GM19468 (cell line): Measurements from ENCODE around the gene ABO.
"Not testable (repeated sequence)": the region's sequence is repeated elsewhere in the genome, so short reads cannot be mapped to it uniquely, and the experiment has no call there.

Experiments
- ATAC-seq: cut with Tn5 transposase; IDR thresholded peaks from one replicate; pipeline ENCODE4 v1.9.1; 2021; ENCODE audit warnings: mild to moderate bottlenecking, moderate library complexity, moderate number of reproducible peaks; ENCODE audit not compliant: unreplicated experiment; ENCODE audit errors: extremely low read depth

The ABO gene

GRCh38 chr9:133294257-133294656, 19.3 kb upstream of the ABO start:
- ATAC-seq, result no peak

GRCh38 chr9:133290751-133291302, 15.8 kb upstream of the ABO start:
- no peak for ATAC-seq

DNA sequence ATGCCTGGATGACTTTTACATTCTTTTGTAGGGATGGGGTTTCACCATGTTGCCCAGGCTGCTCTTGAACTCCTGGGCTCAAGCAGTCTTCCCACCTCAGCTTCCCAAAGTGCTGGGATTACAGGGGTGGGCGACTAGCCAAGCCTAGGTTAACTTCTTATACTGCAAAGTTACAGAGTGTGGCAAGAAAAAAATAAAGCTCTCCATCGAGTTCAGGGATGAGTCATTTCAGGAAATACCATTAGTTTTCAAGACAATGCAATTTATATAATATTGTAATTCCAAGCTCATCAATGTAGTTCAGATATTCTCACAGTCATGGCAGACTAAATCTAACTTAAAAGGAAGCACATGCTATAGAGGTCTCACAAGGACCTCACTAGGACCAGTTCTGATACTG, 11.5 kb upstream of the ABO start:
- ATAC-seq, result no peak

- no peak for ATAC-seq
Measured at GRCh38 chr9:133285252-133285775, 10.3 kb upstream of the ABO start.

GRCh38 chr9:133284362-133284761, 9.4 kb upstream of the ABO start:
- no peak for ATAC-seq

DNA sequence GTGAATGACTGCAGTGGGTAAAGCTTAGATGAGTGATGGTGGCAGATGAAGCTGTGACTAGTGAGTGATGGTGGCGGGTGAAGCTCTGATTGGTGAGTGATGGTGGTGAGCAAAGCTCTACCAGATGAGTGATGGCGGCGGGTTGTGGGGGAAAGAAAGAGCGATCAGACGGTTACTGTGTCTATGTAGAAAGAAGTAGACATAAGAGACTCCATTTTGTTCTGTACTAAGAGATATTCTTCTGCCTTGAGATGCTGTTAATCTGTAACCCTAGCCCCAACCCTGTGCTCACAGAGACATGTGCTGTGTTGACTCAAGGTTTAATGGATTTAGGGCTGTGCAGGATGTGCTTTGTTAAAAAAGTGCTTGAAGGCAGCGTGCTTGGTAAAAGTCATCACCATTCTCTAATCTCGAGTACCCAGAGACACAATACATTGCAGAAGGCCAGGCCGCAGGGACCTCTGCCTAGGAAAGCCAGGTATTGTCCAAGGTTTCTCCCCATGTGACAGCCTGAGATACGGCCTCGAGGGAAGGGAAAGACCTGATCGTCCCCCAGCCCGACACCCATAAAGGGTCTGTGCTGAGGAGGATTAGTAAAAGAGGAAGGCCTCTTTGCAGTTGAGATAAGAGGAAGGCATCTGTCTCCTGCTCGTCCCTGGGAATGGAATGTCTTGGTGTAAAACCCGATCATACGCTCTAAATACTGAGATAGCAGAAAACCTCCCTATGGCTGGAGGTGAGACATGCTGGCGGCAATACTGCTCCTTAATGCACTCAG, 8.4 kb upstream of the ABO start:
- not testable (repeated sequence) for ATAC-seq

GRCh38 chr9:133282464-133283238, 7.7 kb upstream of the ABO start:
- ATAC-seq, result no peak

- ATAC-seq, result no peak
Measured at GRCh38 chr9:133280392-133280791, 5.4 kb upstream of the ABO start.

- no peak for ATAC-seq
Measured at GRCh38 chr9:133278161-133279114, 3.4 kb upstream of the ABO start.

- ATAC-seq, result no peak
Measured at GRCh38 chr9:133277467-133277866, 2.5 kb upstream of the ABO start.

- no peak for ATAC-seq
Measured at GRCh38 chr9:133276923-133277322, 1.9 kb upstream of the ABO start.

DNA sequence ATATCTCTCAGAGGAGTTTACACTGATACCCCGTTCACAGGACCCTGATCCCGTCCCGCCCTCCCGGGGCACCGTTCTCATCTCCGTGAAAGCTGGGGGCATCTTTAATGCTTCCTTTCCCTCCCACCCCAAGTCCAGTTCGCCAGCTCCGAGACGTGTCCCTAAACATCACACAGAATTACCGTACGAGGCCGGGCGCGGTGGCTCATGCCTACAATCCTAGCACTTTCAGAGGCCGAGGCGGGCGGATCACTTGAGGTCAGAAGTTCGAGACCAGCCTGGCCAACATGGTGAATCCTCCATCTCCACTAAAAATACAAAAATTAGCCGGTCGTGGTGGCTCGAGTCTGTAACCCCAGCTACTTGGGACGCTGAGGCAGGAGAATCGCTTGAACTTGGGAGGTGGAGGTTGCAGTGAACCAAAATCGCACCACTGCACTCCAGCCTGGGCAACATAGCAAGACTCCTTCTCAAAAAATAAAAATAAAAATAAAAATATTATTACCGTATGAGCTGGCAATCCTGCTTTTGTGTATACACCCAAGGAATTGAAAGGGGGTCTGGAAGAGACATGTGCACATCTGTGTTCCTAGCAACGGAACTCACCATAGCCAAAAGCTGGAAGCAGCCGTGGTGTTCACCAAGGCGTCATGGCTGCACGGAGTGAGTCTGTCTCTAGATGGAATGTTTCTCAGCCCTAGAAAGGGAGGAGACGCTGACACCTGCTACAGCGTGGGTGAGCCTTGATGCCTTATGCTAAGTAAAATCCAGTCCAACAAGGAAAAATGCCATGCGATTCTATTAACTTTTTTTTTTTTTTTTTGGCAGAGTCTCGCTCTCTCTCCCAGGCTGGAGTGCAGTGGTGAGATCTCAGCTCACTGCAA, 1.2 kb upstream of the ABO start:
- no peak for ATAC-seq

GRCh38 chr9:133274236-133275104, 531 bp downstream of the ABO start:
- no peak for ATAC-seq

DNA sequence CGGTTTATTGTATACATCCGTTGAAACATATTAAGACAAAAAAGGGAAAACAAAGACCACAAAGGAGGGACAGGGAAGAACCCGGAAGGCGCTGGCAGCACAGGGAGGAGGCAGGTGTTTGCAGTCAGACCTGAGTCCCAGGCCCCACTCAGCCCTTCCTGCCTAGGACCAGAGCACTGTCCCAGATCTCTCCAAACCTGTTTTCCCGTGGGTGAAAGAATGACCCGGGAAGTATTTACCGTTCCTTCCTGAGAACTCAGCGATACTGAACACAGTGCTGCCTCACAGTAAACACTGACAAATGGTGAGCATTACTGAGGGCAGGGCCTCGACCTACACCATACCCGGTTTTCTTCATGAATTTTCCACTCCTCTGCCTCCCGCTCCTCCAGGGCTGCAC, 1.2 kb downstream of the ABO start:
- no peak for ATAC-seq

- ATAC-seq, result no peak
Measured at GRCh38 chr9:133273098-133273497, 1.9 kb downstream of the ABO start.

DNA sequence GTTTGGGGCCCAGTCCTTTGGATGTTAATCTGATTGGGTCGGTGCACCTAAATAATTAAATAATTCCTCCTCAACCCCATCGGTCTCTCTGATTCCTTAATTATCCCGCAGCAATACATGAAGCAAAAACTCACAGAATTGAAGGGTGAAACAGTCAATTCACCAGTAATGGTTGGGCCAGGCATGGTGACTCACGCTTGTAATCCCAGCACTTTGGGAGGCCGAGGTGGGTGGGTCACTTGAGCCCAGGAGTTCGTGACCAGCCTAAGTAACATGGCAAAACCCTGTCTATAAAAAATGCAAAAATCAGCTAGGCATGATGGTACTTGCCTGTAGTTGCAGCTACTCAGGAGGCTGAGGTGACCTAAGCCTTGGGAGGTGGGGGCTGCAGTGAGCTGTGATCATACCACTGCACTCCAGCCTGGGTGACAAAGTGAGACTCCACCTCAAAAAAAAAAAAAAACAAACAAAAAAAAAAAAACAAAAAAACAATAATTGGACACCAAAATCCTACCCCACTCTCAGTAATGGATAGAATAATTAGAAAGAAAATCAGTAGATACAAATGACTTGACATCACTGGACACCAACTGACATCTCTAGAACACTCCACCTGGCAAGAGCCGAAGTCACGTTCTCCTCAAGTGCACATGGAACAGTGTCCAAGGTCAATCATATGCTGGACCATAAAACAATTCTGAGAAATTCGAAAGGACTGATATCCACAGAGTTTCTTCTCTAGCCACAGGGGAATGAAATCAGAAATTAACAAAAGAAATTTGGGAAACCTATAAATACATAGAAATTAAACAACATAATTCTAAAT, 5.3 kb downstream of the ABO start:
- no peak for ATAC-seq

- not testable (repeated sequence) for ATAC-seq
Measured at GRCh38 chr9:133269136-133269535, 5.9 kb downstream of the ABO start.
